ENCODE data around the gene PKD2L1. TPM values are rescaled to one million over a fixed set of nuclear protein-coding genes. Genes with fewer than 3 reads are reported as not detected.

PKD2L1 gene
- total and polyA plus RNA-seq, 10 of the 15 experiments (the other 5 are each of a cell fraction or from before 2014, with no cell fraction given) = 0.05 to 0.17 (median 0.08) TPM; not detected in 6

- TF ChIP-seq SUPT20H (IDR thresholded peaks at IDR 0.05; ENCODE audit: borderline replicate concordance, control insufficient read depth, low read depth, low read length) (no peak), HDGF (IDR thresholded peaks at IDR 0.05) (no peak)
Measured at GRCh38 chr10:100359030-100359432, 29.0 kb upstream of the PKD2L1 start (continued).

GRCh38 chr10:100357059-100357858 is 27.2 kb upstream of the PKD2L1 start:
- no peak overlapping the region for H3K9ac ChIP-seq (ENCODE audit: control insufficient read depth, insufficient read depth, low read length)
- in situ Hi-C loops (cut with MboI) = no loop called here
- intact Hi-C loops (cut with micrococcal nuclease; ENCODE audit: unreplicated experiment) = no loop called here
- 95% methylated on average over 4 of the region's 4 CpGs for WGBS (ENCODE audit: insufficient coverage, insufficient replicate concordance, low lambda C conversion rate, missing lambda C conversion rate)
- ChIA-PET CTCF (no interaction called here), POLR2A (no interaction called here), SMC1A (ENCODE audit: uncharacterized antibody, unreplicated experiment) (no interaction called here), RAD21 (ENCODE audit: unreplicated experiment) (no interaction called here)
- H3K4me1 ChIP-seq (ENCODE audit: control insufficient read depth, insufficient read depth, low read length) = no peaks in the 10 kb centered on the region
- no peak for ATAC-seq
- H3K27ac ChIP-seq (ENCODE audit: control insufficient read depth, insufficient read depth) = no peak overlapping the region
- no peaks in the 10 kb centered on the region for H3K9me3 ChIP-seq (replicated peaks; ENCODE audit: control insufficient read depth, insufficient read depth, low read length)
- H3K4me3 ChIP-seq = no peak overlapping the region
- no peaks in the 10 kb centered on the region for H3K27me3 ChIP-seq (replicated peaks in 1 of 2; ENCODE audit: control insufficient read depth in 2 of 2, insufficient read depth in 2 of 2, low read length in 1 of 2)
- no peak overlapping the region for H3K4me2 ChIP-seq (ENCODE audit: control insufficient read depth, insufficient read depth)
- peaks cover 8% of the 10 kb centered on the region for H3K79me2 ChIP-seq (ENCODE audit: control insufficient read depth, insufficient read depth, low read length)
- peaks cover 7 to 40% of the 10 kb centered on the region in 2 experiments for H3K36me3 ChIP-seq (ENCODE audit: control insufficient read depth in 2 of 2, insufficient read depth in 2 of 2, low read length in 1 of 2)
- DNase-seq (ENCODE audit: low read depth, low spot score) = no peak
- no peak for FAIRE-seq
- no peak overlapping the region for H2AFZ ChIP-seq (ENCODE audit: control insufficient read depth, low read depth, low read length)
- BruUV-seq (replicated peaks) = no TSS peak
- no peaks in the 10 kb centered on the region for H4K20me1 ChIP-seq (ENCODE audit: control insufficient read depth, insufficient read depth)
- TF ChIP-seq MEF2B (IDR thresholded peaks at IDR 0.05; ENCODE audit: partially characterized antibody, poor library complexity, severe bottlenecking) (no peak), TARDBP (IDR thresholded peaks at IDR 0.05; ENCODE audit: borderline replicate concordance) (no peak), NBN (IDR thresholded peaks at IDR 0.05) (no peak), LARP7 (IDR thresholded peaks at IDR 0.05) (no peak), STAT1 (conservative IDR thresholded peaks at IDR 0.05) (no peak), MEF2A (IDR thresholded peaks at IDR 0.05; ENCODE audit: insufficient read depth, low read depth, low read length) (no peak), BHLHE40 (IDR thresholded peaks at IDR 0.05; ENCODE audit: borderline replicate concordance in 1 of 2, low read depth in 2 of 2, low read length in 1 of 2) (no peak), BRCA1 (IDR thresholded peaks at IDR 0.05; ENCODE audit: low read depth, low read length) (no peak), EED (IDR thresholded peaks at IDR 0.05; ENCODE audit: low read depth) (no peak), NFXL1 (IDR thresholded peaks at IDR 0.05; ENCODE audit: borderline replicate concordance) (no peak), TAF1 (IDR thresholded peaks at IDR 0.05; ENCODE audit: borderline replicate concordance, low read depth, low read length) (no peak)
- TF ChIP-seq, protein P1, sequence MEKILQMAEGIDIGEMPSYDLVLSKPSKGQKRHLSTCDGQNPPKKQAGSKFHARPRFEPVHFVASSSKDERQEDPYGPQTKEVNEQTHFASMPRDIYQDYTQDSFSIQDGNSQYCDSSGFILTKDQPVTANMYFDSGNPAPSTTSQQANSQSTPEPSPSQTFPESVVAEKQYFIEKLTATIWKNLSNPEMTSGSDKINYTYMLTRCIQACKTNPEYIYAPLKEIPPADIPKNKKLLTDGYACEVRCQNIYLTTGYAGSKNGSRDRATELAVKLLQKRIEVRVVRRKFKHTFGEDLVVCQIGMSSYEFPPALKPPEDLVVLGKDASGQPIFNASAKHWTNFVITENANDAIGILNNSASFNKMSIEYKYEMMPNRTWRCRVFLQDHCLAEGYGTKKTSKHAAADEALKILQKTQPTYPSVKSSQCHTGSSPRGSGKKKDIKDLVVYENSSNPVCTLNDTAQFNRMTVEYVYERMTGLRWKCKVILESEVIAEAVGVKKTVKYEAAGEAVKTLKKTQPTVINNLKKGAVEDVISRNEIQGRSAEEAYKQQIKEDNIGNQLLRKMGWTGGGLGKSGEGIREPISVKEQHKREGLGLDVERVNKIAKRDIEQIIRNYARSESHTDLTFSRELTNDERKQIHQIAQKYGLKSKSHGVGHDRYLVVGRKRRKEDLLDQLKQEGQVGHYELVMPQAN (conservative IDR thresholded peaks at IDR 0.05) = no peak
- TF ChIP-seq, protein P2, sequence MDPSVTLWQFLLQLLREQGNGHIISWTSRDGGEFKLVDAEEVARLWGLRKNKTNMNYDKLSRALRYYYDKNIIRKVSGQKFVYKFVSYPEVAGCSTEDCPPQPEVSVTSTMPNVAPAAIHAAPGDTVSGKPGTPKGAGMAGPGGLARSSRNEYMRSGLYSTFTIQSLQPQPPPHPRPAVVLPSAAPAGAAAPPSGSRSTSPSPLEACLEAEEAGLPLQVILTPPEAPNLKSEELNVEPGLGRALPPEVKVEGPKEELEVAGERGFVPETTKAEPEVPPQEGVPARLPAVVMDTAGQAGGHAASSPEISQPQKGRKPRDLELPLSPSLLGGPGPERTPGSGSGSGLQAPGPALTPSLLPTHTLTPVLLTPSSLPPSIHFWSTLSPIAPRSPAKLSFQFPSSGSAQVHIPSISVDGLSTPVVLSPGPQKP (IDR thresholded peaks at IDR 0.05; ENCODE audit: low read depth, low read length) = no peak
